ENCODE results near the gene MYH13. TPM values are rescaled to one million over a fixed set of nuclear protein-coding genes. Genes with fewer than 3 reads are reported as not detected.

The MYH13 gene
- total RNA-seq, 1 experiment from 2014 or later = not detected

DNA sequence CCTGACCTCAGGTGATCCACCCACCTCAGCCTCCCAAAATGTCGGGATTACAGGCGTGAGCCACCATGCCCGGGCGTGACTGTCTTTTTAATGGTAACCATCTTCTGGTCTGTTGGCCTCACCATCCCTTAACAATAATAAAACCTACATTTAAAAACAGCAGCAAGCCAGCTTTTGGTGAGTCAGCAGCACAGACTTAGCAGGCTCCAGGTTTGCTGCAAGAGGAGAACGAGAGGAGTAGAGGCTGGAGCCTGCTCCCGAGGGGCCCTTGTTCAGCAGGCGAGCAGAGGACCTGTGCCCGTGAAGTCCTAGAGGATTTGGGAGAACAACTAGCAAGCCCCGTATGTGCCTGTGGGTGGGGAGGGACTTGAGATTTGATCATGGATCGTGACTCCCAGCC is 35.7 kb downstream of the MYH13 start:
- Mint-ChIP-seq H3K4me3 (no peak overlapping the region), H3K4me1 (peaks cover 19% of the 10 kb centered on the region), H3K27me3 (ENCODE audit: low read depth) (no peaks in the 10 kb centered on the region; the same call in 1 of the 2 replicates), H3K27ac (no peak overlapping the region), H3K9me3 (no peaks in the 10 kb centered on the region), H3K36me3 (no peaks in the 10 kb centered on the region)
- DNase-seq (ENCODE audit: low spot score) (no peak), ATAC-seq (no peak)
- ChIA-PET CTCF (interaction anchor here (3.5 kb wide), 1 partner anchor 278 kb away, joined by 23 read pairs; no protein-coding TSS in a partner anchor), POLR2A (no interaction called here)
- TF ChIP-seq, protein P1, sequence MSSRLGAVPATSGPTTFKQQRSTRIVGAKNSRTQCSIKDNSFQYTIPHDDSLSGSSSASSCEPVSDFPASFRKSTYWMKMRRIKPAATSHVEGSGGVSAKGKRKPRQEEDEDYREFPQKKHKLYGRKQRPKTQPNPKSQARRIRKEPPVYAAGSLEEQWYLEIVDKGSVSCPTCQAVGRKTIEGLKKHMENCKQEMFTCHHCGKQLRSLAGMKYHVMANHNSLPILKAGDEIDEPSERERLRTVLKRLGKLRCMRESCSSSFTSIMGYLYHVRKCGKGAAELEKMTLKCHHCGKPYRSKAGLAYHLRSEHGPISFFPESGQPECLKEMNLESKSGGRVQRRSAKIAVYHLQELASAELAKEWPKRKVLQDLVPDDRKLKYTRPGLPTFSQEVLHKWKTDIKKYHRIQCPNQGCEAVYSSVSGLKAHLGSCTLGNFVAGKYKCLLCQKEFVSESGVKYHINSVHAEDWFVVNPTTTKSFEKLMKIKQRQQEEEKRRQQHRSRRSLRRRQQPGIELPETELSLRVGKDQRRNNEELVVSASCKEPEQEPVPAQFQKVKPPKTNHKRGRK (CRISPR knock-in tag; IDR thresholded peaks at IDR 0.05; ENCODE audit: borderline replicate concordance) = no peak
- no peak for TF ChIP-seq ETV6 (CRISPR knock-in tag; IDR thresholded peaks at IDR 0.05)
- no peak for TF ChIP-seq CREB1 (CRISPR knock-in tag; IDR thresholded peaks at IDR 0.05)
- TF ChIP-seq, protein P2, sequence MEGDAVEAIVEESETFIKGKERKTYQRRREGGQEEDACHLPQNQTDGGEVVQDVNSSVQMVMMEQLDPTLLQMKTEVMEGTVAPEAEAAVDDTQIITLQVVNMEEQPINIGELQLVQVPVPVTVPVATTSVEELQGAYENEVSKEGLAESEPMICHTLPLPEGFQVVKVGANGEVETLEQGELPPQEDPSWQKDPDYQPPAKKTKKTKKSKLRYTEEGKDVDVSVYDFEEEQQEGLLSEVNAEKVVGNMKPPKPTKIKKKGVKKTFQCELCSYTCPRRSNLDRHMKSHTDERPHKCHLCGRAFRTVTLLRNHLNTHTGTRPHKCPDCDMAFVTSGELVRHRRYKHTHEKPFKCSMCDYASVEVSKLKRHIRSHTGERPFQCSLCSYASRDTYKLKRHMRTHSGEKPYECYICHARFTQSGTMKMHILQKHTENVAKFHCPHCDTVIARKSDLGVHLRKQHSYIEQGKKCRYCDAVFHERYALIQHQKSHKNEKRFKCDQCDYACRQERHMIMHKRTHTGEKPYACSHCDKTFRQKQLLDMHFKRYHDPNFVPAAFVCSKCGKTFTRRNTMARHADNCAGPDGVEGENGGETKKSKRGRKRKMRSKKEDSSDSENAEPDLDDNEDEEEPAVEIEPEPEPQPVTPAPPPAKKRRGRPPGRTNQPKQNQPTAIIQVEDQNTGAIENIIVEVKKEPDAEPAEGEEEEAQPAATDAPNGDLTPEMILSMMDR (IDR thresholded peaks at IDR 0.05) = no peak
- no peak for TF ChIP-seq MYBL2 (CRISPR knock-in tag; IDR thresholded peaks at IDR 0.05)
- no peak for TF ChIP-seq HMGA2 (CRISPR knock-in tag; IDR thresholded peaks at IDR 0.05)
- no peak for TF ChIP-seq ESRRA (CRISPR knock-in tag; IDR thresholded peaks at IDR 0.05; ENCODE audit: borderline replicate concordance)
- TF ChIP-seq ZNF263 (CRISPR knock-in tag; IDR thresholded peaks at IDR 0.05; ENCODE audit: low read depth) = no peak
- no peak for TF ChIP-seq NR1H2 (CRISPR knock-in tag; IDR thresholded peaks at IDR 0.05)
- TF ChIP-seq, protein P3, sequence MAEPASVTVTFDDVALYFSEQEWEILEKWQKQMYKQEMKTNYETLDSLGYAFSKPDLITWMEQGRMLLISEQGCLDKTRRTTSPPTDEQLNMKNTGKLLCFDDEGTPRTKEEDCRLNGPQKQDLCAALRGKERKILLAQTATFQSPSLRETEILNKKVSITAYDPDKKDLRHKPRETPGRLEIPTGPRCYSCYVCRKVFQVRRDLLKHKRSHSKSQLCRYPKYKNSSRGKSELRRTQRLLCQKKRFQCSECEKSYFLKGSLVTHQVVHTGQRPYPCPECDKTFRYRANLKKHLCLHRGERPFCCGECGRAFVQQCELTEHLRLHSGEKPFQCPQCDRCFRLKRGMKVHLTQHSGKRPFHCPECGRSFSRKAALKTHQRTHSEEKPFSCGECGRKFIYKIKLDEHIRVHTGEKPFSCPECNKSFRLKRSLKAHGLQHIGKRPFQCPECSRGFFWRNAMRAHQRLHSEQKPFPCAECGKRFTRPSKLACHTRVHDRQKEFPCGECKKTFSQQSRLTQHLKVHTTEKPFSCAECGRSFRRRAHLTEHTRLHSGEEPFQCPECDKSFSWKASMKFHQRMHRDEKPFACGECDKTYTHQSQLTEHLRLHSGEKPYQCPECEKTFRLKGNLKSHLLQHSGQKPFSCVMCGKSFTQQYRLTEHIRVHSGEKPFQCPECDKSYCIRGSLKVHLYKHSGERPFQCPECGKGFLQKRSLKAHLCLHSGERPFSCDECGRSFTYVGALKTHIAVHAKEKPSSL (CRISPR knock-in tag; conservative IDR thresholded peaks at IDR 0.05) = no peak
- no peak for TF ChIP-seq RORB (CRISPR knock-in tag; IDR thresholded peaks at IDR 0.05)
- no peak for TF ChIP-seq ZNF671 (CRISPR knock-in tag; IDR thresholded peaks at IDR 0.05)
- no peak for TF ChIP-seq USF2 (CRISPR knock-in tag; IDR thresholded peaks at IDR 0.05)
- TF ChIP-seq MXD4 (CRISPR knock-in tag; IDR thresholded peaks at IDR 0.05; ENCODE audit: borderline replicate concordance) = no peak
- TF ChIP-seq, protein P4, sequence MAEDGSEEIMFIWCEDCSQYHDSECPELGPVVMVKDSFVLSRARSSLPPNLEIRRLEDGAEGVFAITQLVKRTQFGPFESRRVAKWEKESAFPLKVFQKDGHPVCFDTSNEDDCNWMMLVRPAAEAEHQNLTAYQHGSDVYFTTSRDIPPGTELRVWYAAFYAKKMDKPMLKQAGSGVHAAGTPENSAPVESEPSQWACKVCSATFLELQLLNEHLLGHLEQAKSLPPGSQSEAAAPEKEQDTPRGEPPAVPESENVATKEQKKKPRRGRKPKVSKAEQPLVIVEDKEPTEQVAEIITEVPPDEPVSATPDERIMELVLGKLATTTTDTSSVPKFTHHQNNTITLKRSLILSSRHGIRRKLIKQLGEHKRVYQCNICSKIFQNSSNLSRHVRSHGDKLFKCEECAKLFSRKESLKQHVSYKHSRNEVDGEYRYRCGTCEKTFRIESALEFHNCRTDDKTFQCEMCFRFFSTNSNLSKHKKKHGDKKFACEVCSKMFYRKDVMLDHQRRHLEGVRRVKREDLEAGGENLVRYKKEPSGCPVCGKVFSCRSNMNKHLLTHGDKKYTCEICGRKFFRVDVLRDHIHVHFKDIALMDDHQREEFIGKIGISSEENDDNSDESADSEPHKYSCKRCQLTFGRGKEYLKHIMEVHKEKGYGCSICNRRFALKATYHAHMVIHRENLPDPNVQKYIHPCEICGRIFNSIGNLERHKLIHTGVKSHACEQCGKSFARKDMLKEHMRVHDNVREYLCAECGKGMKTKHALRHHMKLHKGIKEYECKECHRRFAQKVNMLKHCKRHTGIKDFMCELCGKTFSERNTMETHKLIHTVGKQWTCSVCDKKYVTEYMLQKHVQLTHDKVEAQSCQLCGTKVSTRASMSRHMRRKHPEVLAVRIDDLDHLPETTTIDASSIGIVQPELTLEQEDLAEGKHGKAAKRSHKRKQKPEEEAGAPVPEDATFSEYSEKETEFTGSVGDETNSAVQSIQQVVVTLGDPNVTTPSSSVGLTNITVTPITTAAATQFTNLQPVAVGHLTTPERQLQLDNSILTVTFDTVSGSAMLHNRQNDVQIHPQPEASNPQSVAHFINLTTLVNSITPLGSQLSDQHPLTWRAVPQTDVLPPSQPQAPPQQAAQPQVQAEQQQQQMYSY (CRISPR knock-in tag; IDR thresholded peaks at IDR 0.05) = no peak
- TF ChIP-seq FOXP1 (CRISPR knock-in tag; IDR thresholded peaks at IDR 0.05; ENCODE audit: borderline replicate concordance) = no peak
- no peak for TF ChIP-seq AR (CRISPR knock-in tag; IDR thresholded peaks at IDR 0.05)
- no peak for TF ChIP-seq ZMAT4 (CRISPR knock-in tag; IDR thresholded peaks at IDR 0.05)
